WTC11 (cell line): ENCODE results near the gene TH. TPM values are rescaled to one million over a fixed set of nuclear protein-coding genes. Genes with fewer than 3 reads are reported as not detected.

Experiments used
- ATAC-seq: fragments of 200-7000 bp; cut with Tn5 transposase; 2 replicates; pipeline ENCODE4 v1.10.0; 2021; ENCODE audit warnings: mild to moderate bottlenecking, moderate library complexity
- CTCF ChIA-PET: fragments of 300-600 bp; sonication (Branson Sonifier 250); formaldehyde crosslinking; loops from one replicate; lab custom pipeline; 2021; ENCODE audit warnings: antibody characterized with exemption; lab: Charles Lee
- POLR2A ChIA-PET: fragments of 350-600 bp; sonication (Branson Sonifier 250); formaldehyde crosslinking; loops from one replicate; lab custom pipeline; 2021; ENCODE audit warnings: antibody characterized with exemption; lab: Charles Lee
- DNase-seq: peaks from one replicate; pipeline ENCODE4 v3.0.0; 2021; ENCODE audit warnings: low spot score
- H3K27ac Mint-ChIP-seq: 2 replicates; pipeline ENCODE4 v1.8.0; 2021; ENCODE audit warnings: mixed read lengths
- H3K27me3 Mint-ChIP-seq: 2 replicates; pipeline ENCODE4 v1.8.0; 2021; ENCODE audit warnings: low read depth, mild to moderate bottlenecking, moderate library complexity, mixed read lengths
- H3K36me3 Mint-ChIP-seq: 2 replicates; pipeline ENCODE4 v1.8.0; 2021; ENCODE audit warnings: mixed read lengths
- H3K4me1 Mint-ChIP-seq: 2 replicates; pipeline ENCODE4 v1.8.0; 2022; ENCODE audit warnings: mixed read lengths
- H3K4me3 Mint-ChIP-seq: 2 replicates; pipeline ENCODE4 v1.8.0; 2021; ENCODE audit warnings: mild to moderate bottlenecking, moderate library complexity, mixed read lengths
- H3K9me3 Mint-ChIP-seq: 2 replicates; pipeline ENCODE4 v1.8.0; 2021; ENCODE audit warnings: mixed read lengths
- AFF4 ChIP-seq: sonication (generic); formaldehyde crosslinking; IDR thresholded peaks from 2 replicates; pipeline ENCODE4 v1.8.1; 2023; ENCODE audit warnings: mild to moderate bottlenecking, missing genetic modification reagents, borderline replicate concordance
- CREM ChIP-seq: sonication (generic); formaldehyde crosslinking; IDR thresholded peaks from 2 replicates; pipeline ENCODE4 v1.8.1; 2022; ENCODE audit warnings: mild to moderate bottlenecking, missing genetic modification reagents, moderate library complexity
- CTCF ChIP-seq: fragments of 200-600 bp; IDR thresholded peaks from 2 replicates; pipeline ENCODE4 v1.8.0; 2022; ENCODE audit warnings: antibody characterized with exemption
- E2F4 ChIP-seq: sonication (generic); formaldehyde crosslinking; IDR thresholded peaks from 2 replicates; pipeline ENCODE4 v1.8.1; 2022; ENCODE audit warnings: low read depth, mild to moderate bottlenecking, moderate library complexity, missing genetic modification reagents, borderline replicate concordance
- E2F5 ChIP-seq: sonication (generic); formaldehyde crosslinking; IDR thresholded peaks from 2 replicates; pipeline ENCODE4 v1.8.1; 2022; ENCODE audit warnings: mild to moderate bottlenecking, moderate library complexity, missing genetic modification reagents
- ESRRA ChIP-seq: sonication (generic); formaldehyde crosslinking; IDR thresholded peaks from 2 replicates; pipeline ENCODE4 v1.8.1; 2022; ENCODE audit warnings: mild to moderate bottlenecking, missing genetic modification reagents, borderline replicate concordance
- ETV6 ChIP-seq: sonication (generic); formaldehyde crosslinking; IDR thresholded peaks from 2 replicates; pipeline ENCODE4 v1.8.1; 2022; ENCODE audit warnings: mild to moderate bottlenecking, missing genetic modification reagents
- FOXJ3 ChIP-seq: sonication (generic); formaldehyde crosslinking; IDR thresholded peaks from 2 replicates; pipeline ENCODE4 v1.9.0; 2021; ENCODE audit warnings: missing genetic modification reagents, mild to moderate bottlenecking, borderline replicate concordance
- FOXP4 ChIP-seq: sonication (generic); formaldehyde crosslinking; IDR thresholded peaks from 2 replicates; pipeline ENCODE4 v1.8.0; 2022; ENCODE audit warnings: mild to moderate bottlenecking, missing genetic modification reagents
- JUN ChIP-seq: sonication (generic); formaldehyde crosslinking; IDR thresholded peaks from 2 replicates; pipeline ENCODE4 v1.8.0; 2023; ENCODE audit warnings: mild to moderate bottlenecking, missing genetic modification reagents
- KAT7 ChIP-seq: sonication (generic); formaldehyde crosslinking; IDR thresholded peaks from 2 replicates; pipeline ENCODE4 v1.8.1; 2023; ENCODE audit warnings: missing genetic modification reagents, mild to moderate bottlenecking, borderline replicate concordance
- MAX ChIP-seq: sonication (generic); formaldehyde crosslinking; IDR thresholded peaks from 2 replicates; pipeline ENCODE4 v1.8.0; 2022; ENCODE audit warnings: mild to moderate bottlenecking, missing genetic modification reagents
- MLX ChIP-seq: sonication (generic); formaldehyde crosslinking; IDR thresholded peaks from 2 replicates; pipeline ENCODE4 v1.8.1; 2023; ENCODE audit warnings: mild to moderate bottlenecking, missing genetic modification reagents, moderate library complexity
- NFATC4 ChIP-seq: fragments of 250-450 bp; sonication (Bioruptor Pico); IDR thresholded peaks from 2 replicates; pipeline ENCODE4 v1.9.0; 2021; ENCODE audit warnings: mild to moderate bottlenecking
- NFE2L1 ChIP-seq: sonication (generic); formaldehyde crosslinking; IDR thresholded peaks from 2 replicates; pipeline ENCODE4 v1.8.1; 2023; ENCODE audit warnings: missing genetic modification reagents
- OVOL2 ChIP-seq: fragments of 250-450 bp; sonication (Bioruptor Pico); IDR thresholded peaks from 2 replicates; pipeline ENCODE4 v1.9.0; 2021; ENCODE audit warnings: mild to moderate bottlenecking, borderline replicate concordance
- RELA ChIP-seq: sonication (generic); formaldehyde crosslinking; IDR thresholded peaks from 2 replicates; pipeline ENCODE4 v1.8.1; 2022; ENCODE audit warnings: missing genetic modification reagents, mild to moderate bottlenecking, borderline replicate concordance
- TEAD4 ChIP-seq: sonication (generic); formaldehyde crosslinking; IDR thresholded peaks from 2 replicates; pipeline ENCODE4 v1.8.0; 2022; ENCODE audit warnings: mild to moderate bottlenecking, missing genetic modification reagents
- ZBTB43 ChIP-seq: sonication (generic); formaldehyde crosslinking; IDR thresholded peaks from 2 replicates; pipeline ENCODE4 v1.8.1; 2023; ENCODE audit warnings: mild to moderate bottlenecking, missing genetic modification reagents
- total RNA-seq: library from RNA; stranded (reverse); gene quantifications from 3 replicates; pipeline ENCODE4 v1.2.3, GENCODE V29; 2021

The TH gene
- total RNA-seq, 1 experiment from 2014 or later, result not detected

GRCh38 chr11:2196970-2197770, 25.6 kb upstream of the TH start:
- Mint-ChIP-seq H3K9me3 (no peaks in the 10 kb centered on the region), H3K4me1 (no peaks in the 10 kb centered on the region), H3K27ac (no peak overlapping the region), H3K27me3 (peaks cover 13% of the 10 kb centered on the region), H3K4me3 (no peak overlapping the region), H3K36me3 (no peaks in the 10 kb centered on the region)
- ChIA-PET CTCF (interaction anchor here (0.6 to 3.3 kb wide), 18 partner anchors 11 to 544 kb away, joined by 3 to 58 read pairs (median 5); partner anchors contain the start of genes C11orf21, CD81 and TSPAN32), POLR2A (interaction anchor here (1.1 kb wide), 1 partner anchor 180 kb away, joined by 4 read pairs; the partner anchor contains the start of gene CD81)
- peak; percentile 87 for DNase-seq
- peak; percentile 87 for ATAC-seq
- TF ChIP-seq E2F4 (CRISPR knock-in tag) (no peak), CTCF (peak; percentile 56; the same call in 1 of the 2 replicates)

- ChIA-PET POLR2A (no interaction called here), CTCF (interaction anchor here (1.5 to 3.3 kb wide), 5 partner anchors 10 to 109 kb away, joined by 4 to 13 read pairs (median 11); no protein-coding TSS in a partner anchor)
- H3K4me1 Mint-ChIP-seq, result no peaks in the 10 kb centered on the region
- H3K9me3 Mint-ChIP-seq, result no peaks in the 10 kb centered on the region
- H3K27me3 Mint-ChIP-seq, result peaks cover 13% of the 10 kb centered on the region
- ATAC-seq, result no peak
- H3K27ac Mint-ChIP-seq, result no peak overlapping the region
- no peak overlapping the region for H3K4me3 Mint-ChIP-seq
- no peak for DNase-seq
- no peaks in the 10 kb centered on the region for H3K36me3 Mint-ChIP-seq
- TF ChIP-seq E2F5 (CRISPR knock-in tag), result no peak
- TF ChIP-seq ESRRA (CRISPR knock-in tag), result no peak
- no peak for TF ChIP-seq KAT7 (CRISPR knock-in tag)
- TF ChIP-seq MAX, result no peak
- no peak for TF ChIP-seq FOXJ3 (CRISPR knock-in tag)
- TF ChIP-seq MLX, result no peak
- no peak for TF ChIP-seq TEAD4 (CRISPR knock-in tag)
- no peak for TF ChIP-seq AFF4
- TF ChIP-seq JUN (CRISPR knock-in tag), result no peak
- no peak for TF ChIP-seq CREM (CRISPR knock-in tag)
- no peak for TF ChIP-seq NFE2L1 (CRISPR knock-in tag)
- no peak for TF ChIP-seq RELA (CRISPR knock-in tag)
- no peak for TF ChIP-seq NFATC4 (CRISPR knock-in tag)
- no peak for TF ChIP-seq ETV6 (CRISPR knock-in tag)
- TF ChIP-seq ZBTB43 (CRISPR knock-in tag), result no peak
- TF ChIP-seq OVOL2 (CRISPR knock-in tag), result no peak
- no peak for TF ChIP-seq FOXP4 (CRISPR knock-in tag)
Observed at GRCh38 chr11:2195756-2196088, 24.1 kb upstream of the TH start.
